ENCODE data around the gene EIF3L.
A peak's percentile ranks its signal among the peaks of the same experiment; 100 is the strongest.

EIF3L gene

DNA sequence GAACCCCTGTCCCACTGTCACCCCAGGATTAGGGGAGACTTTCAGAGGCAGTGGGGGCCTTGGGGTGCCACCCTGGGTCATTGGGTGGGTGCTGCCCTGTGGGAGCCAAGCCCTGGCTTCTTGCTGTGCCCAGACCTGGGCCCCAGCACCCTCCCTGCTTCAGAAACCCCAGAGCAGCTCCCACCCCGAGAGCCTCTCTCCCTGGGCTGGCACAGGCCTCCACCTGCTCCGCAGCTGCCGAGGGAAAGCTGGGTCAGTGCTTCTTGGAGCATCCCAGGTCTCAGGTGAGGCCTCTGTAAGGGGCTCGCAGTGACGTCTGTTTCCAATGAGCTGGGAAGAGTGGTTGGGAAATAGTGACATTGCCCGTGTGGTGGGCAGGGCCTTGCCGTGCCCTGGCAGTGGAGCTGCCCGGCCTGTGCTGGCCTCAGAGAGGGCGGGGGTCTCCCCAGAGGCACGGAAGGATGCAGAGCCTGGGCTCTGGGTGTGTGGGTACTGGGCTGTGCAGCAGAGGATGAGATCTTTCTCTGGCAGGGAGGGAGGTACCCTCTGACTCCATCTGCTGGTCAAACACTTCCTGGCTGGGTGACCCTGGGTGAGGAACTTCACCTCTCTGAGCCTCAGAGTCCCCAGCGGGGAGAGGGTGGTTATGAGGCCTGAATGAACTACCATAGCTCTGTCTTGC is 81.2 kb downstream of the EIF3L start:
- no peak for DNase-seq

GRCh38 chr22:37930952-37931440 is 81.8 kb downstream of the EIF3L start:
- DNase-seq, result no peak

DNA sequence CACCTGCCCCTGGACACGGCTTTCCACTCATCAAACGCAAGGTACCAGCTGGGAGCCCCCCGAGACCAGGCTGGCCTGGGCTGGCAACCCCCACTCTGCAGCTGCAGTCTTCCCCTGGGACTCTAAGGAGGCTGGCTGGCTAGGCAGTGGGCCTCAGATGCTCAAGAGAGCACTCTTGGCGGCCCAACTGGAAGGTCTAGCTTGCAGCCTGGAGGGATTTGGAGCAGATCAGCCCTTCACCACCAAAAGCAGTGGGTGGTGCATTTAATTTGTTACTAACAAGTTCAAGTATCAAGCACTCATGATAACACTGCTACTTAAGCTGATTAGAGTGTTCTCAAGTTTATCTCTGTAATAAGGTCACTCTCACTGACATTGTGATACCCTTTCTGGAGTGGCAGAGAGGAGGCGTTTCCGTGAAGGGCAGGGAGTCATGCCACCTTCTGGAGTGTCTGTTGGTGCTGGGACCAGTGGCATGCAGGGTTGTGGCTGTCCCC is 82.7 kb downstream of the EIF3L start:
- DNase-seq, result no peak

DNA sequence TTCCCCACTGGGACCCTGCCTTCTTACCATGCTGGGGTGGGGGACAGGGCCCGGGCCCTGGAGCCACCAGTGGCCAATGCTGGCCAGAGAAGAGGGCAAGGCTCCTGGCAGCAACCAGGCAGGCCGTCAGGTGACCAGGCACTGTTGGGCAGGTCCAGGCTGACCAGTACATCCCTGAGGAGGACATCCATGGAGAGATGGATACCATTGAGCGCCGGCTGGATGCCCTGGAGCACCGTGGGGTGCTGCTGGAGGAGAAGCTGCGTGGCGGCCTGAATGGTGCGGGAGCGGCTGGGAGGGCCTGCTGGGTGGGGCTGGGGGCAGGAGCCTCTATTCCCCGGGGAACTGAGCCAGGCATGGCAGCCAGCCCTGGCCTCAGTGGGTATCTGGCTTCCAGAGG is 83.2 kb downstream of the EIF3L start:
- no peak for DNase-seq

DNA sequence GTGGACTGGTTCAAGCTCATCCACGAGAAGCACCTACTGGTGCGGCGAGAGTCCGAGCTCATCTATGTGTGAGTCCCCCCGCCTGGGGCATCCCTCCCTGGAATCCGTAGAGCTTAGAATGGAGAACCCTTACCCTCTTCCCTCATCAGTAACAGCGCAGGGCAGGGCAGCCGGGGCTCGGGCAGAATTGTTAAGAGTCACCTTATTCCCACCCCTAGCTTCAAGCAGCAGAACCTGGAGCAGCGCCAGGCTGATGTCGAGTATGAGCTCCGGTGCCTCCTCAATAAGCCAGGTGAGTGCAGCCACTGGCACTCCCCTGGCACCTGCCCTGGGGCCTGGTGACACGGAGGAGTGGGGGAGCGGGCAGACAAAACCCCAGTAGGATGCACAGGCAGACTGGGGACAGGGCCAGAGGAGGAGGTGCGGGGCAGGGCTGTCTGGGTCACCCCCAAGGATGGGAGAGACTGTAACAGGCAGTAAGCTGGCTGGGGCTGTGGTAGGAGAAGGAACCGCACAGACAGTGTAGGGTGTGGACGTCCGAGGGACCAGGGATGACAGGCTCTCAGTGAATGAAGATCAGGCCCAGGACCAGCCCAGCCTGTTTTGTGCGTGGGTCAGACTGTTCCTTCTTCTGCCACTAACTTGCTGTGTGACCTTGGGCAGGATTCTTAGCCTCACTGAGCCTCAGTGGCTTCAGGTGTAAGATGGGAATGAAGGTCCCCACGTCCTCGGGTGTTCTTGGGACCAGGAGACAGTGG is 83.8 kb downstream of the EIF3L start:
- no peak for DNase-seq

- DNase-seq, result peak; percentile 59
These were observed 84.6 kb downstream of the EIF3L start for GRCh38 chr22:37933711-37934376.
